ENCODE results near the gene GPBAR1.

GPBAR1 gene

DNA sequence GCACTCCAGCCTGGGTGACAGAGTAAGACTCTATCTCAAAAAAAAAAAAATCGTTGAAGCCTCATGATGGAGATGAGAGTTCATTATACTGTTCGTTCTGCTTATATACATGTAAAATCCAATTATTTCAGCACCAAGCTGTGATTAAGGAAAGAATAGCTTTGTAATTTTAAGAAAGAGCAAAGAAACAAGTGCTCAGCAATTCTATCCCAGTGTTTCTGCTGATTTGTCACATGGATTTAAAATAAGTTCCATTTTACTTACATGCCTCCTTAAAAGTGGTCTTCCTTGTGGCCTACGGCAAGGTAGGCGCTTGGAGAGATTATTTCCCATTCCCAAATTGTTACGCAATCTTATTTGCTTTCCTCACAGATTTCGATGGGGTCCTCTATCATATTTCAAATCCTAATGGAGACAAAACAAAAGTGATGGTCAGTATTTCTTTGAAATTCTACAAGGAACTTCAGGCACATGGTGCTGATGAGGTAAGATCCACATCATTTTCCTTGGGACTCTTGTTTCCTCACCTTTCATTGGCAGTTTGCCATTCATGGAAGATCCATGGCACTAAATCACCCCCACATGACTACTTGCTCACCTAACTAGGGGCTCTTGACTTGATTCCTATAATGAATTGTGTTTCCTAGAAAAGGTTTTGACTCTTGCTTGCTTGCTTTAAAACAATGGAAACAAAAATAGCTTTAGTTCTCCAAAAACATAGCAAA, 32.3 kb upstream of the GPBAR1 start:
- TF ChIP-seq, protein P1, sequence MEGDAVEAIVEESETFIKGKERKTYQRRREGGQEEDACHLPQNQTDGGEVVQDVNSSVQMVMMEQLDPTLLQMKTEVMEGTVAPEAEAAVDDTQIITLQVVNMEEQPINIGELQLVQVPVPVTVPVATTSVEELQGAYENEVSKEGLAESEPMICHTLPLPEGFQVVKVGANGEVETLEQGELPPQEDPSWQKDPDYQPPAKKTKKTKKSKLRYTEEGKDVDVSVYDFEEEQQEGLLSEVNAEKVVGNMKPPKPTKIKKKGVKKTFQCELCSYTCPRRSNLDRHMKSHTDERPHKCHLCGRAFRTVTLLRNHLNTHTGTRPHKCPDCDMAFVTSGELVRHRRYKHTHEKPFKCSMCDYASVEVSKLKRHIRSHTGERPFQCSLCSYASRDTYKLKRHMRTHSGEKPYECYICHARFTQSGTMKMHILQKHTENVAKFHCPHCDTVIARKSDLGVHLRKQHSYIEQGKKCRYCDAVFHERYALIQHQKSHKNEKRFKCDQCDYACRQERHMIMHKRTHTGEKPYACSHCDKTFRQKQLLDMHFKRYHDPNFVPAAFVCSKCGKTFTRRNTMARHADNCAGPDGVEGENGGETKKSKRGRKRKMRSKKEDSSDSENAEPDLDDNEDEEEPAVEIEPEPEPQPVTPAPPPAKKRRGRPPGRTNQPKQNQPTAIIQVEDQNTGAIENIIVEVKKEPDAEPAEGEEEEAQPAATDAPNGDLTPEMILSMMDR (IDR thresholded peaks at IDR 0.05; ENCODE audit: borderline replicate concordance, control extremely low read depth, extremely low read depth, insufficient read depth, missing control alignments), result no peak
- in situ Hi-C loops (cut with MboI; ENCODE audit: low sequenced_read_pairs, unreplicated experiment), result no loop called here
- DNase-seq (ENCODE audit: low spot score), result no peak

DNA sequence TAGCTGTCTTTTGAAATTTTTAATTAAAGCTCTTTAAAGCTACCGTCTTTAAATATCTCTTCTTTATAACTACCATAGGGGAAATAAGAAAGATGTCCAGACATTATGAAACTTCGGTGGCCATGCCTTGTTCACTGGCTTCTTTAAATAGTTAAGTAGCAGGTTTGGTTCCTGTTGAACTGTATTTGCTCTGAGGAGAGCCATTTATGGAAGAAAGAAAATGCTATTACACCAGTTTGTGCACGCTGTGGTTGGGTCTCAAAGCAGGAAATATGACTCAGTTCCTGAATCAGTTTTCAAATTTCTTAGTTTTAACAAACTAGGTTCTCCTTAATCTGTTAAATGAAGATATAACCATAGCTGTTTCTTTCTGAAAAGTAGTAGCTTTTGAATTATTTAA, 31.6 kb upstream of the GPBAR1 start:
- TF ChIP-seq, protein P1 (IDR thresholded peaks at IDR 0.05; ENCODE audit: borderline replicate concordance, control extremely low read depth, extremely low read depth, insufficient read depth, missing control alignments), result no peak
- peak; percentile 79 for DNase-seq (ENCODE audit: low spot score)
- in situ Hi-C loops (cut with MboI; ENCODE audit: low sequenced_read_pairs, unreplicated experiment), result no loop called here

DNA sequence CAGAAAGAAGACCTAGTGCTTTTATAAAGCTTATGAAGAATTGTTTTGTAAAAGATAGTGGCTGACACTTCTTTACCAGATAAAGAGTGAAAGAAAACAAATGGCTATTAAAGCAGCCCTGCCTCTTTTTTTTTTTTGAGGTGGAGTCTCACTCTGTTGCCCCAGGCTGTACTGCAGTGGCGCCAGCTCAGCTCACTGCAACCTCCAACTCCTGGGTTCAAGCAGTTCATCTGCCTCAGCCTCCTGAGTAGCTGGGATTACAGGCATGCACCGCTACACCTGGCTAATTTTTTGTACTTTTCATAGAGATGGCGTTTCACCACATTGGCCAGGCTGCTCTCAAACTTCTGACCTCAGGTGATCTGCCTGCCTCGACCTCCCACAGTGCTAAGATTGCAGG, 31.0 kb upstream of the GPBAR1 start:
- TF ChIP-seq, protein P1 (IDR thresholded peaks at IDR 0.05; ENCODE audit: borderline replicate concordance, control extremely low read depth, extremely low read depth, insufficient read depth, missing control alignments), result no peak
- no peak for DNase-seq (ENCODE audit: low spot score)
- in situ Hi-C loops (cut with MboI; ENCODE audit: low sequenced_read_pairs, unreplicated experiment), result no loop called here

DNA sequence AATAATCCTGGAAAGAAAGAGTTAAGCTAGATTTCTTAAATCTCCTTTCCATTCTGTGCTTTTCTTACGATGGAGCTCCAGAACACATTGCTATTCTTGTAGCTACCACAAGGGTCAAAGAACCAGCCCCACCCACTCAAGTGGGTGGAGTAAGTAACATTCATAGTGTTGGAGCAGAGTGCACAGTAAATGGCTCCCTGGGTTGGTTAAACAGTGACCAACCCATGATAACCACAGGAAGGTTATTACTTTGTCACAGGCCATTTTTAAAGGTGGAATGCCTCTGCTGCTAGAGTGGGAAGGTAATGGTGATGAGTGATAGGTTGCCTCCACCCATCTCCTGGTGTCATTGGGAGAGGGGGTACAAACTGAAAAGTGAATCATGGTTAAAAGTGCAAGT, 29.9 kb upstream of the GPBAR1 start:
- in situ Hi-C loops (cut with MboI; ENCODE audit: low sequenced_read_pairs, unreplicated experiment), result no loop called here
- TF ChIP-seq, protein P1 (IDR thresholded peaks at IDR 0.05; ENCODE audit: borderline replicate concordance, control extremely low read depth, extremely low read depth, insufficient read depth, missing control alignments), result no peak
- DNase-seq (ENCODE audit: low spot score), result peak; percentile 29

DNA sequence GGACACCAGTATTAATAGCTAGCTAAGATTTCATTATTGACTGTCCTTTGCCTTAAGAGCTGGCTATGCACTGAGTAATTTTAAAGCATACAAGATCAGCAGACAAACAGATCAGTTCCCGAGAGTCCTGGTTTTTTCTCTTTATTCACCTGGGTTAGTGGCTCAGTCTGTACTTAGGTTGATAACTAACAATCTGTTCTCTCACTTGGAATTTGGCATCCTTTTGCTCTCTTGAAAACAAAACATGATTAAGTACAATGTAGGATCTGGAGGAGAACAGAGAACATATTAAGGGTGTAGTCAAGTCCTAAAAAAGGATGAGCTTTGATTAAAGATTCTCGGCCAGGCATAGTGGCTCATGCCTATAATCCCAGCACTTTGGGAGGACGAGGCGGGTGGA, 27.3 kb upstream of the GPBAR1 start:
- TF ChIP-seq, protein P1 (IDR thresholded peaks at IDR 0.05; ENCODE audit: borderline replicate concordance, control extremely low read depth, extremely low read depth, insufficient read depth, missing control alignments), result no peak
- no peak for DNase-seq (ENCODE audit: low spot score)
- in situ Hi-C loops (cut with MboI; ENCODE audit: low sequenced_read_pairs, unreplicated experiment), result no loop called here

DNA sequence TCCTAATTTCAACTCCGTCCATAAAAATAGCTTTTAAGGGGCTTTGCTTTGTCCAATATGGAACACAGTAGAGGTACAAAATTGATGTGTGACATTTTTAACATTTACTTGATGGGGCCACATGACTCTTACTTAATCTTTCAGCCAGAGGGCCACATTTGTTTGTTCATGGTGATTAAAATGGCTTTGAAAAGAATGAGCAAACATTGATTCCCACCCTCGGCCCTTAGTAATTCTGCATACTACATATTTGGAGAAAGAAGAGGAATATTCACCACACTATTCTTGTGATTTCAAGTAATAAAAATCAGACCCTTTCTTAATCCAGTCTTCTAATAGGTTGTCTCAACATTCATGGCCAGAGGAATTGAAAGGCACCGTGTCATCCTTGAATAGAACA, 26.3 kb upstream of the GPBAR1 start:
- in situ Hi-C loops (cut with MboI; ENCODE audit: low sequenced_read_pairs, unreplicated experiment), result no loop called here
- TF ChIP-seq, protein P1 (IDR thresholded peaks at IDR 0.05; ENCODE audit: borderline replicate concordance, control extremely low read depth, extremely low read depth, insufficient read depth, missing control alignments), result no peak
- no peak for DNase-seq (ENCODE audit: low spot score)
